ENCODE data around the gene YWHAQ.
A peak's percentile ranks its signal among the peaks of the same experiment; 100 is the strongest.

The YWHAQ gene

GRCh38 chr2:9630736-9631552 is at the start of gene YWHAQ:
Gene YWHAQ (minus strand): TSS chr2:9630997. CDS start chr2:9630452, 545 bp downstream.
- DNase-seq (ENCODE audit: low read depth in 2 of 3, low spot score in 1 of 3) = peak; percentile 91 to 97 (median 93)

- DNase-seq (ENCODE audit: low read depth in 2 of 3, low spot score in 1 of 3) = no peak
Observed at GRCh38 chr2:9680082-9680481, 49.3 kb upstream of the YWHAQ start.

DNA sequence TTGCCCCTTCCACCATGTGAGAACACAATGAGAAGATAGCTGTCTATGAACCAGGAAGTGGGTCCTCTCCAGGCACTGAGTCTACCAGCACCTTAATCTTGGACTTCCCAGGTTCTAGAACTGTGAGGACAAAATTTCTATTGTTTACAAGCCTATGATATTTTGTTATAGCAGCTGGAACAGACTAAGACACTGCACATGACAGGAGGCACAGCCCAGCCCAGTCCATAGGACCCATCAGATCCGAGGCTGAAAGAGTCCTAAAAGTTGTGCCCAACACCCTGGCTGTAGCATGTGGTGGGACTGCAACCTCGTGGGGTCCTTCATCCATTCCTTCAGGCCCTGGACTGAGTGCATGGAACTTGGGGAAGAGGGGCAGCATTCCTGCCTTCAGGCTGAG is 48.4 kb upstream of the YWHAQ start:
- no peak for DNase-seq (ENCODE audit: low read depth in 2 of 3, low spot score in 1 of 3)

DNA sequence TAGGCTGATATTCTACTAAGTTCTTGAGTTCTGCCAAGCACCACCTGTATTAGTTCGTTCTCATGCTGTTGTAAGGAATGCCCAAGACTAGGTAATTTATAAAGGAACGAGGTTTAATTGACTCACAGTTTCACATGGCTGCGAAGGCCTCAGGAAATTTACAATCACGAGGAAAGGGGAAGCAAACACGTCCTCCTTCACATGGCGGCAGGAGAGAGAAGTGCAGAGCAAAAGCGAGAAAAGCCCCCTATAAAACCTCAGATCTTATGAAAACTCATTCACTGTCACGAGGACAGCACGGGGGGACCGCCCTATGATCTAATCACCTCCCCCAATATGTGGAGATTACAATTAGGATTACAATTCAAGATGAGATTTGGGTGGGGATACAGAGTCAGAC is 47.7 kb upstream of the YWHAQ start:
- DNase-seq (ENCODE audit: low read depth in 2 of 3, low spot score in 1 of 3) = no peak

GRCh38 chr2:9675415-9676351 is 44.9 kb upstream of the YWHAQ start:
- no peak for DNase-seq (ENCODE audit: low read depth in 2 of 3, low spot score in 1 of 3)

GRCh38 chr2:9674891-9675414 is 44.2 kb upstream of the YWHAQ start:
- DNase-seq (ENCODE audit: low read depth in 2 of 3, low spot score in 1 of 3) = no peak

GRCh38 chr2:9673914-9674481 is 43.2 kb upstream of the YWHAQ start:
- DNase-seq (ENCODE audit: low read depth in 2 of 3, low spot score in 1 of 3) = no peak

DNA sequence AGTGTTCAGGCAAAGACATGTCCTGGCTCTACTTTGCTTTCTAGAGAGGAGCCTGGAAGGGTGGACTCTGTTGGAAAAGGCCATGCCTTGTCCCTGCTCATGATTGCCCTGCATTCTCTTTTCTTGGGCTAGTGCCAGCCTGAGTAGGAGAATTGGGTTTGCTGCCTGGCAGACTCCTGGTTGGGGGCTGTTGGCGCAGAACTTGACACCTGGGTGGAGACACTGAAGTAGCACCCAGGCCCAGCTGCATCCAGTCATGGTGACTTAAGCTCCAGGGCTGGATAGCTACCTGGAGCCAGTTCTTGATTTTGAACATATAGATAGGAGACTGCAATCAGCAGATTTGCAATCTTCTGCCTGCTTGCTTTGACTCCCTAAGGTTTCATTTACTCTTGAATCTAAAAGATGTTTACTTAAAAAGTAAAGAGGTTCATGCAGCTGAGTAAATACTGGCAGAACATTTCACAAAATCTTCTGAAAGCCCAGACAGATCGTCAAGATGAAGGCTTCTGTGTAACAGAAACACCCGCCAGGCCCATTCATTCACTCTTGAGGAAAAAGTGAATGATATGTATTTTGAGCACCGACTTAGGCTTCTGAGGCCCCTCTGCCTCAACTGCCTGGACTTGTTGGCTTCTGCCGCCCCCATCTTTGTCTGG is 38.0 kb upstream of the YWHAQ start:
- DNase-seq (ENCODE audit: low read depth in 2 of 3, low spot score in 1 of 3) = no peak

- DNase-seq (ENCODE audit: low read depth in 2 of 3, low spot score in 1 of 3) = no peak
Observed at GRCh38 chr2:9667826-9668225, 37.0 kb upstream of the YWHAQ start.

DNA sequence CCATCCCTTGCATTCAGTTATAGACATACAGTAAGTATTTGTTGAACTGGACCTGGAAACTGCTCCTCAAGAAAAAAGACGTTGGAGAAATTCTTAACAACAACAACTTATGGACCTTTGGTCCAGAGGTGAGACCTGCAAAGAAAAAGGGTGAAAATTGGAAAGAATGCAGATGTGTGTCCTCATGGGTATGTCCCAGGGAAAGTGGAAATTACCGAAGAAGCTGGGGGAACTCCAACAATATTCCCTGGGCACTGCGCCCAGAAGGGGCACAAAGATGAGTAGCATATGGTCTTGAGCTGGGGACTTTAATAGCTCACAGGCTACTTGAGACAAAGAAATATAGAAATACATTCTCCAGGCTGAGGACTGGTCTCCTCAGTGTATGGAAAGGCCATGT is 35.5 kb upstream of the YWHAQ start:
- DNase-seq (ENCODE audit: low read depth in 2 of 3, low spot score in 1 of 3) = no peak

DNA sequence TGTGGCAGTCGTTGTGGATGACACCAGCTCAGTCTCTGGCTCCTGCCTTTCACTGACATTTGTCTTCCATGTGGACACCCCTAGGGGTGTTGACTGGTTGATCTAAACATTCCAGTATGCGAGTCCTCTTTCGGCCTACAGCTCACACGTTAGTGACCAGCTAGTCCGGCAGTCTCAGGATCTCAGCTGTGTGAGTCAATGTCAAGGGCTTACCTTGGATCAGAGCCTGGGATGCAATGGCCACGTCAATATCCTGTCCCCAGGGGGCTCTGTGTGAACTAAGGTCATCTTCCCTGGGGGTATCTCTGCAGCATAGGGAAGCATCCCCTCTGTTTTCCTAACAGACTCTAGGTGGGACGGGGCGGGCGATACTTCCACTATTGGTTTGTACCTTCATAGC is 35.1 kb upstream of the YWHAQ start:
- DNase-seq (ENCODE audit: low read depth in 2 of 3, low spot score in 1 of 3) = no peak

GRCh38 chr2:9664365-9664764 is 33.6 kb upstream of the YWHAQ start:
- no peak for DNase-seq (ENCODE audit: low read depth in 2 of 3, low spot score in 1 of 3)

DNA sequence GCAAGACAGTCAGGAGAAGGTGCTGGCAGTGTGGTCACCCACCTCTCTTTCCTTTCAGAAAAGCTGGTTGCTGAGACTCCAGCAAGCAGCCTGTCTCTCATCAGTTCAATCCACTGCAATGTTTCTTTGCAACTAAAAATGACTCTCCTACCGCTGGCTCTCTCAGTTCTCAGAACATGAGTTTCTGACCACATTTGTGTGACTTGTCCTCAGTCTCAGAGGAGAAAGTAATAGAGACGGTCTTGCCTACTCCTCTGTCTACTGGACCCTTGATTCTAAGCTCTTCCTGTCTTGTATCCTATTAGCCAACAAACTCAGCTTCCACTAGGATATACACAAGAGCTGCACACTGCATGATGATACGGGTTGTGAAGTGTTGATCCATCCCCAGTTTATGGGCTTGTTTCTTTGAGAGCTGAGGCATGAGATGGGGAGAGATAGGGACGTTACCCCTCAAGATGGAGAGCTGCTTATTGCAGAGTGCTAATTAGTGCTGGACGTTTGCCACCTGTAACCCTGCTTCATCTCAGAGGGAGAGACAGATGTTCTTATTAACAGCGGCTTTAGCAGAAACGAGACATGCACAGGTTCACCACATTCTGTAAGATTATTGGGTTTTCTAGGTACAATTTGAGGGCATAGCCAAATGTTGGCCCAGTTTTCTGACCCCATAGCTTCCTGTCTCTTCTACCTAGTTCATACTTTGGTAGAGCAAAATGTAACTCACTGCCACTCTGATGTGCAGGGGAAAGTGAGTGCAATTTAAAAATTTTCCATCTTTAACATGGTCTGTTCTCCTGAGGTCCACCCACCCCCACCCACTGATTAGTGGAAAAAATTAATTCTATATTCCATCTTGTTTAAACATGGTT is 32.4 kb upstream of the YWHAQ start:
- DNase-seq (ENCODE audit: low read depth in 2 of 3, low spot score in 1 of 3) = no peak

- DNase-seq (ENCODE audit: low read depth in 2 of 3, low spot score in 1 of 3) = no peak
Observed at GRCh38 chr2:9661261-9661660, 30.5 kb upstream of the YWHAQ start.

- DNase-seq (ENCODE audit: low read depth in 2 of 3, low spot score in 1 of 3) = no peak
Observed at GRCh38 chr2:9660781-9661180, 30.0 kb upstream of the YWHAQ start.

DNA sequence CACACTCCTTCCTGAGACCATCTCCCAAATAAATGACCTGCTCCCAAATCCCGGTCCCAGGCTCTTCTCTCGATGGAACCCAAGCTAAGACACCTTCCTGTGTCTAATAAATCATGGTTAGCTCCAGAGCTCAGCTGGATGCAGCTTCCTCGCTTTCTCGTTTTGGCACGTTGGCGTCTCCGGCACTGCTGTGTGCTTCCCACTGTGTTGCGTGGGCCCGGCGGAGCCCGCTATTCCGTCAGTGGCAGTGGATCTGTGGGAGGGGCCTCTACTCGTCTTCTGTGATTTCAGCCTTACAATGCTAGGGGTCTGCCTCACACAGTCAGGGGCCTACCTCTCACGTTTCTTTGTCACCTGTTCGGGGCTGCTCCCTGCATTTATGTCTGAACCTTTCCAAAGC is 29.4 kb upstream of the YWHAQ start:
- DNase-seq (ENCODE audit: low read depth in 2 of 3, low spot score in 1 of 3) = no peak

- no peak for DNase-seq (ENCODE audit: low read depth in 2 of 3, low spot score in 1 of 3)
Observed at GRCh38 chr2:9658972-9659371, 28.2 kb upstream of the YWHAQ start.

GRCh38 chr2:9657731-9658130 is 26.9 kb upstream of the YWHAQ start:
- DNase-seq (ENCODE audit: low read depth in 2 of 3, low spot score in 1 of 3) = no peak

GRCh38 chr2:9657083-9657482 is 26.3 kb upstream of the YWHAQ start:
- DNase-seq (ENCODE audit: low read depth in 2 of 3, low spot score in 1 of 3) = no peak

- DNase-seq (ENCODE audit: low read depth in 2 of 3, low spot score in 1 of 3) = peak; percentile 52 to 64 (median 62)
Observed at GRCh38 chr2:9656270-9656766, 25.5 kb upstream of the YWHAQ start.

Measured in stimulated activated CD4-positive, alpha-beta T cell treated with anti-CD3 and anti-CD28 coated beads, Interleukin-12 subunit alpha, Interleukin-12 subunit beta, amount 100 ng/mL, for 48 hours (primary cell).